ENCODE data around the gene HSPD1. TPM values are rescaled to one million over a fixed set of nuclear protein-coding genes. Genes with fewer than 3 reads are reported as not detected.

Gene HSPD1
- total and polyA plus RNA-seq, 2 of the 13 experiments (the other 11 are each of a cell fraction or from before 2014, with no cell fraction given): 685 to 2,610 TPM

- TF ChIP-seq NR2F1 (CRISPR knock-in tag; IDR thresholded peaks at IDR 0.05) (no peak), ZC3H4 (CRISPR knock-in tag; IDR thresholded peaks at IDR 0.05; ENCODE audit: borderline replicate concordance) (no peak), THAP8 (CRISPR knock-in tag; IDR thresholded peaks at IDR 0.05; ENCODE audit: borderline replicate concordance) (no peak), DNMT1 (CRISPR knock-in tag; IDR thresholded peaks at IDR 0.05) (no peak), ZEB1 (IDR thresholded peaks at IDR 0.05; ENCODE audit: insufficient replicate concordance, low read depth) (peak; percentile 23), ZNF296 (CRISPR knock-in tag; conservative IDR thresholded peaks at IDR 0.05) (no peak), SCMH1 (CRISPR knock-in tag; IDR thresholded peaks at IDR 0.05; ENCODE audit: borderline replicate concordance) (no peak), ZFP36 (IDR thresholded peaks at IDR 0.05; ENCODE audit: borderline replicate concordance, low read depth, low read length, partially characterized antibody) (no peak), ZNF709 (CRISPR knock-in tag; IDR thresholded peaks at IDR 0.05) (no peak), ZBTB46 (CRISPR knock-in tag; IDR thresholded peaks at IDR 0.05; ENCODE audit: borderline replicate concordance) (no peak), HMG20A (CRISPR knock-in tag; IDR thresholded peaks at IDR 0.05; ENCODE audit: borderline replicate concordance) (no peak), ZNF234 (CRISPR knock-in tag; conservative IDR thresholded peaks at IDR 0.05) (no peak), ZNF556 (CRISPR knock-in tag; IDR thresholded peaks at IDR 0.05; ENCODE audit: borderline replicate concordance) (no peak), ZNF121 (CRISPR knock-in tag; IDR thresholded peaks at IDR 0.05) (0 out of 2 replicates have a peak, but pooled peaks have one; percentile 51), KDM5B (CRISPR knock-in tag; IDR thresholded peaks at IDR 0.05; ENCODE audit: borderline replicate concordance) (no peak), RXRA (CRISPR knock-in tag; IDR thresholded peaks at IDR 0.05) (no peak), GTF2F1 (IDR thresholded peaks at IDR 0.05; ENCODE audit: low read length) (peak; percentile 89), SRY (CRISPR knock-in tag; IDR thresholded peaks at IDR 0.05) (no peak), TCF7 (IDR thresholded peaks at IDR 0.05; ENCODE audit: low read depth) (no peak), RAD51 (IDR thresholded peaks at IDR 0.05; ENCODE audit: borderline replicate concordance) (no peak), TCF7L2 (IDR thresholded peaks at IDR 0.05; ENCODE audit: low read depth, low read length) (no peak), SALL2 (CRISPR knock-in tag; IDR thresholded peaks at IDR 0.05) (no peak), TIGD3 (CRISPR knock-in tag; IDR thresholded peaks at IDR 0.05; ENCODE audit: borderline replicate concordance) (no peak), SP5 (CRISPR knock-in tag; IDR thresholded peaks at IDR 0.05; ENCODE audit: borderline replicate concordance, low read depth) (peak; percentile 46; the same call in 1 of the 2 replicates), TEAD3 (CRISPR knock-in tag; optimal IDR thresholded peaks at IDR 0.05; ENCODE audit: borderline replicate concordance) (no peak), SOX13 (IDR thresholded peaks at IDR 0.05) (no peak), SOX13 (CRISPR knock-in tag; conservative IDR thresholded peaks at IDR 0.05 in 1 of 2, IDR thresholded peaks at IDR 0.05 in 1 of 2) (no peak; a peak in 1 of 4 replicates)
Observed at GRCh38 chr2:197453914-197454398, 45.7 kb downstream of the HSPD1 start (continued).
